HEK293 (cell line): ENCODE results near the gene CASP10.

Source experiments
- CTCF ChIA-PET: fragments of 350-600 bp; formaldehyde crosslinking; extraction: SDS; loops from one replicate; lab custom pipeline; 2021; ENCODE audit warnings: antibody characterized with exemption; lab: Yijun Ruan, JAX
- POLR2A ChIA-PET: fragments of 300-600 bp; formaldehyde crosslinking; extraction: SDS; loops from one replicate; lab custom pipeline; 2020; ENCODE audit warnings: antibody characterized with exemption, inconsistent platforms; lab: Yijun Ruan, JAX
- H3K27ac ChIP-seq: fragments of 200-500 bp; sonication (Bioruptor generic); 2 replicates; pipeline ENCODE4 v1.5.1; 2014; ENCODE audit warnings: low read depth, low read length, control low read depth, inconsistent platforms; ENCODE audit errors: extremely low read depth
- H3K36me3 ChIP-seq, 2 experiments: fragments of 200-500 bp in 1 of 2; sonication (Bioruptor generic) in 1 of 2; 1 replicate in 1 of 2; 2 replicates in 1 of 2; pipeline ENCODE4 v1.5.1; 2014 to 2017; ENCODE audit warnings: inconsistent platforms in 2 of 2, low read length in 2 of 2; ENCODE audit not compliant: control insufficient read depth in 2 of 2, insufficient read depth in 1 of 2
- H3K4me1 ChIP-seq: fragments of 200-500 bp; sonication (Bioruptor generic); 2 replicates; pipeline ENCODE4 v1.5.1; 2014; ENCODE audit warnings: mild to moderate bottlenecking, low read length, inconsistent platforms; ENCODE audit not compliant: control insufficient read depth, insufficient read depth
- H3K4me3 ChIP-seq: 2 replicates; pipeline ENCODE4 v1.5.1; 2011; ENCODE audit warnings: low read depth, mild to moderate bottlenecking, control low read depth, low read length, moderate library complexity
- H3K9me3 ChIP-seq: fragments of 200-500 bp; sonication (Bioruptor generic); 2 replicates; pipeline ENCODE4 v1.5.1; 2014; ENCODE audit warnings: low read depth, low read length, inconsistent platforms; ENCODE audit not compliant: control insufficient read depth, insufficient read depth
- HOXD13 ChIP-seq: sonication (generic); formaldehyde crosslinking; IDR thresholded peaks from 2 replicates; pipeline ENCODE4 v1.8.0; 2022; ENCODE audit warnings: missing genetic modification reagents, borderline replicate concordance
- OSR2 ChIP-seq: fragments of 450-650 bp; formaldehyde crosslinking; IDR thresholded peaks from 2 replicates; pipeline ENCODE4 v1.5.1; 2016; ENCODE audit warnings: missing biosample characterization, missing genetic modification characterization
- REPIN1 ChIP-seq: fragments of 450-650 bp; formaldehyde crosslinking; IDR thresholded peaks from 2 replicates; pipeline ENCODE4 v1.5.1; 2017; ENCODE audit warnings: missing biosample characterization, missing genetic modification characterization, low read depth
- SP3 ChIP-seq: fragments of 450-650 bp; formaldehyde crosslinking; IDR thresholded peaks from 2 replicates; pipeline ENCODE4 v1.5.1; 2016; ENCODE audit warnings: missing biosample characterization, missing genetic modification characterization
- TRIM28 ChIP-seq: IDR thresholded peaks from 2 replicates; pipeline ENCODE4 v1.6.1; 2011; ENCODE audit warnings: low read length, control low read depth, borderline replicate concordance
- ZFHX2 ChIP-seq: fragments of 450-650 bp; formaldehyde crosslinking; conservative IDR thresholded peaks from 2 replicates; pipeline ENCODE4 v1.5.1; 2016; ENCODE audit warnings: missing biosample characterization, missing genetic modification characterization
- ZNF133 ChIP-seq: fragments of 450-650 bp; formaldehyde crosslinking; IDR thresholded peaks from 2 replicates; pipeline ENCODE4 v1.5.1; 2016; ENCODE audit warnings: missing biosample characterization, missing genetic modification characterization
- ZNF248 ChIP-seq: fragments of 450-650 bp; formaldehyde crosslinking; IDR thresholded peaks from 2 replicates; pipeline ENCODE4 v1.5.1; 2017; ENCODE audit warnings: missing biosample characterization, missing genetic modification characterization
- ZNF501 ChIP-seq: fragments of 450-650 bp; formaldehyde crosslinking; IDR thresholded peaks from 2 replicates; pipeline ENCODE4 v1.5.1; 2016; ENCODE audit warnings: missing biosample characterization, missing genetic modification characterization
- ZNF555 ChIP-seq: fragments of 450-650 bp; formaldehyde crosslinking; conservative IDR thresholded peaks from 2 replicates; pipeline ENCODE4 v1.5.1; 2017; ENCODE audit warnings: missing biosample characterization, mild to moderate bottlenecking, missing genetic modification characterization, inconsistent platforms
- ZNF600 ChIP-seq: fragments of 450-650 bp; formaldehyde crosslinking; IDR thresholded peaks from 2 replicates; pipeline ENCODE4 v1.5.1; 2016; ENCODE audit warnings: missing biosample characterization, missing genetic modification characterization
- ZNF776 ChIP-seq: fragments of 450-650 bp; formaldehyde crosslinking; IDR thresholded peaks from 2 replicates; pipeline ENCODE4 v1.5.0; 2017; ENCODE audit warnings: missing biosample characterization, missing genetic modification characterization, borderline replicate concordance
- ZNF830 ChIP-seq: fragments of 450-650 bp; IDR thresholded peaks from 2 replicates; pipeline ENCODE4 v1.5.0; 2018; ENCODE audit warnings: missing biosample characterization, missing genetic modification characterization, low read depth, mild to moderate bottlenecking, moderate library complexity
- ZSCAN16 ChIP-seq: fragments of 450-650 bp; formaldehyde crosslinking; IDR thresholded peaks from 2 replicates; pipeline ENCODE4 v1.5.1; 2016; ENCODE audit warnings: missing biosample characterization, missing genetic modification characterization
- ZSCAN30 ChIP-seq: fragments of 450-650 bp; IDR thresholded peaks from 2 replicates; pipeline ENCODE4 v1.5.1; 2018; ENCODE audit warnings: missing biosample characterization, mild to moderate bottlenecking, missing genetic modification characterization, moderate library complexity
- TF ChIP-seq, protein P1 (sequence below): fragments of 450-650 bp; formaldehyde crosslinking; IDR thresholded peaks from 2 replicates; pipeline ENCODE4 v1.5.1; 2016; ENCODE audit warnings: missing biosample characterization, missing genetic modification characterization, low read depth
- TF ChIP-seq, protein P2 (sequence below): fragments of 450-650 bp; formaldehyde crosslinking; IDR thresholded peaks from 2 replicates; pipeline ENCODE4 v1.5.1; 2016; ENCODE audit warnings: missing biosample characterization, missing genetic modification characterization
- TF ChIP-seq, protein P3 (sequence below): fragments of 450-650 bp; formaldehyde crosslinking; IDR thresholded peaks from 2 replicates; pipeline ENCODE4 v1.5.0; 2017; ENCODE audit warnings: missing biosample characterization, missing genetic modification characterization, borderline replicate concordance
- TF ChIP-seq, protein P4 (sequence below): fragments of 450-650 bp; formaldehyde crosslinking; IDR thresholded peaks from 2 replicates; pipeline ENCODE4 v1.5.1; 2016; ENCODE audit warnings: missing biosample characterization, missing genetic modification characterization, borderline replicate concordance

Gene CASP10

DNA sequence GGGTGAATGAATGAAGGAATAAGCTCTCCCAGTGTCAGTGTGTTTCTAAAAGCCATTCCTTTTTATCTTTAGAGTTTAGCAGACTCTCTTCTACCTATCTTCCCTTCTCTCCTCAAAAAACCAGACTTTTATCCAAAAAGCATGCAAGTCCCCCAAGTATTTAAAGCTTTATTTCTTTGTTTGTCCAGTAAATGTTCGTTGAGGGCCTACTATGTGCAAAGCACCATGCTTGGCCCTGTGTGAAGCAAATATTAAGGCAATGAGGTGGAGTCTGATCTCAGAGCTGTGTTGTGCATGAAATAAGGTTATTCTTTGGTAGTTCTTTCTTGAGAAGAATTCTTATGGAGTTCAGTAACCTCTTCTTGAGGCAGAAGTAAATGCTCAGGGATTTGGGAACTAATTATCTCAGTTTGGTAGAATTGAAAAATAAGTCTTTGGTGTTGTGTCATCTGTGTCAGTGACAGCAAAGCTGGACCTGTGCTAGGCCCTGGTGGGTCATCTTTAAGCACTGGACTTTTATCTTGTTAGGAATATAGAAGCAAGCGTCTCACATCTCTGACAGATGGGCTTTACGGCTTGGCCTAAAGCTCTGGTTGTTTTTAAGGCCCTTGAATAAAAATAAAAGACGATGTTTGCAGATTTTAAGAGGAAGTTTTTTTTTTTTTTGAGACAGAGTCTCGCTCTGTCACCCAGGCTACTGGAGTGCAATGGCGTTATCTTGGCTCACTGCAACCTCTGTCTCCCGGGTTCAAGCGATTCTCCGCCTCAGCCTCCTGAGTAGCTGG is 28.1 kb upstream of the CASP10 start (continued):
- TF ChIP-seq, protein P1, sequence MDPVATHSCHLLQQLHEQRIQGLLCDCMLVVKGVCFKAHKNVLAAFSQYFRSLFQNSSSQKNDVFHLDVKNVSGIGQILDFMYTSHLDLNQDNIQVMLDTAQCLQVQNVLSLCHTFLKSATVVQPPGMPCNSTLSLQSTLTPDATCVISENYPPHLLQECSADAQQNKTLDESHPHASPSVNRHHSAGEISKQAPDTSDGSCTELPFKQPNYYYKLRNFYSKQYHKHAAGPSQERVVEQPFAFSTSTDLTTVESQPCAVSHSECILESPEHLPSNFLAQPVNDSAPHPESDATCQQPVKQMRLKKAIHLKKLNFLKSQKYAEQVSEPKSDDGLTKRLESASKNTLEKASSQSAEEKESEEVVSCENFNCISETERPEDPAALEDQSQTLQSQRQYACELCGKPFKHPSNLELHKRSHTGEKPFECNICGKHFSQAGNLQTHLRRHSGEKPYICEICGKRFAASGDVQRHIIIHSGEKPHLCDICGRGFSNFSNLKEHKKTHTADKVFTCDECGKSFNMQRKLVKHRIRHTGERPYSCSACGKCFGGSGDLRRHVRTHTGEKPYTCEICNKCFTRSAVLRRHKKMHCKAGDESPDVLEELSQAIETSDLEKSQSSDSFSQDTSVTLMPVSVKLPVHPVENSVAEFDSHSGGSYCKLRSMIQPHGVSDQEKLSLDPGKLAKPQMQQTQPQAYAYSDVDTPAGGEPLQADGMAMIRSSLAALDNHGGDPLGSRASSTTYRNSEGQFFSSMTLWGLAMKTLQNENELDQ (tag by site-specific recombination): no peak
- TF ChIP-seq ZNF600 (tag by site-specific recombination): no peak
- no peak for TF ChIP-seq TRIM28
- TF ChIP-seq ZSCAN16: no peak
- no peak for TF ChIP-seq ZNF830 (tag by site-specific recombination)
- TF ChIP-seq ZFHX2 (tag by site-specific recombination): no peak

DNA sequence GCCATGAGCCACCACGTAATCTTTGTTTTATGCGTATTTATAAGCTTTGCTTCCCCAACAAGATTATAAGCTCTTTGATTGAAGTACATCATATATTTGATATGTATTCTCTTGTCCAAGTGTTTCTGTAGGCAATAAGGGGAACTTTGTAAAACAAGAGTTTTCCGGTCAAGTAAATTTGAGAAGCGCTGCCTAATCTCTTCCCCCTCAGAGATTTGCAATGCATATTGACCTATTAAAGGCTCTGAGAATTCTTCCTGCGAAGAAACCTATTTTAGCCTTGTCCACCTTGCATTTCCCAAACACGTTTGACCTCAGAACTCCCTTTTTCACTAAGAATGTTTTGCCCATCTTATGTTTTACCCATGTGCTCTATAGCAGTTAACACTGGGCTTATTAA is 26.9 kb upstream of the CASP10 start:
- Histone ChIP-seq H3K9me3 (no peaks in the 10 kb centered on the region), H3K27ac (no peak overlapping the region), H3K36me3 (peaks cover 0 to 32% of the 10 kb centered on the region in 2 experiments; a peak in 2 of 3 replicates), H3K4me3 (no peak overlapping the region)
- CTCF ChIA-PET: interaction anchor here (1.1 to 1.3 kb wide), 2 partner anchors 38 to 255 kb away, joined by 3 read pairs; no protein-coding TSS in a partner anchor
- no peak for TF ChIP-seq OSR2
- no peak for TF ChIP-seq ZNF248
- TF ChIP-seq ZSCAN30 (tag by site-specific recombination): no peak
- no peak for TF ChIP-seq ZNF555 (tag by site-specific recombination)
- TF ChIP-seq, protein P2, sequence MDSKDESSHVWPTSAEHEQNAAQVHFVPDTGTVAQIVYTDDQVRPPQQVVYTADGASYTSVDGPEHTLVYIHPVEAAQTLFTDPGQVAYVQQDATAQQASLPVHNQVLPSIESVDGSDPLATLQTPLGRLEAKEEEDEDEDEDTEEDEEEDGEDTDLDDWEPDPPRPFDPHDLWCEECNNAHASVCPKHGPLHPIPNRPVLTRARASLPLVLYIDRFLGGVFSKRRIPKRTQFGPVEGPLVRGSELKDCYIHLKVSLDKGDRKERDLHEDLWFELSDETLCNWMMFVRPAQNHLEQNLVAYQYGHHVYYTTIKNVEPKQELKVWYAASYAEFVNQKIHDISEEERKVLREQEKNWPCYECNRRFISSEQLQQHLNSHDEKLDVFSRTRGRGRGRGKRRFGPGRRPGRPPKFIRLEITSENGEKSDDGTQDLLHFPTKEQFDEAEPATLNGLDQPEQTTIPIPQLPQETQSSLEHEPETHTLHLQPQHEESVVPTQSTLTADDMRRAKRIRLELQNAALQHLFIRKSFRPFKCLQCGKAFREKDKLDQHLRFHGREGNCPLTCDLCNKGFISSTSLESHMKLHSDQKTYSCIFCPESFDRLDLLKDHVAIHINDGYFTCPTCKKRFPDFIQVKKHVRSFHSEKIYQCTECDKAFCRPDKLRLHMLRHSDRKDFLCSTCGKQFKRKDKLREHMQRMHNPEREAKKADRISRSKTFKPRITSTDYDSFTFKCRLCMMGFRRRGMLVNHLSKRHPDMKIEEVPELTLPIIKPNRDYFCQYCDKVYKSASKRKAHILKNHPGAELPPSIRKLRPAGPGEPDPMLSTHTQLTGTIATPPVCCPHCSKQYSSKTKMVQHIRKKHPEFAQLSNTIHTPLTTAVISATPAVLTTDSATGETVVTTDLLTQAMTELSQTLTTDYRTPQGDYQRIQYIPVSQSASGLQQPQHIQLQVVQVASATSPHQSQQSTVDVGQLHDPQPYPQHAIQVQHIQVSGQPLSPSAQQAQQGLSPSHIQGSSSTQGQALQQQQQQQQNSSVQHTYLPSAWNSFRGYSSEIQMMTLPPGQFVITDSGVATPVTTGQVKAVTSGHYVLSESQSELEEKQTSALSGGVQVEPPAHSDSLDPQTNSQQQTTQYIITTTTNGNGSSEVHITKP (tag by site-specific recombination): no peak
- TF ChIP-seq, protein P3, sequence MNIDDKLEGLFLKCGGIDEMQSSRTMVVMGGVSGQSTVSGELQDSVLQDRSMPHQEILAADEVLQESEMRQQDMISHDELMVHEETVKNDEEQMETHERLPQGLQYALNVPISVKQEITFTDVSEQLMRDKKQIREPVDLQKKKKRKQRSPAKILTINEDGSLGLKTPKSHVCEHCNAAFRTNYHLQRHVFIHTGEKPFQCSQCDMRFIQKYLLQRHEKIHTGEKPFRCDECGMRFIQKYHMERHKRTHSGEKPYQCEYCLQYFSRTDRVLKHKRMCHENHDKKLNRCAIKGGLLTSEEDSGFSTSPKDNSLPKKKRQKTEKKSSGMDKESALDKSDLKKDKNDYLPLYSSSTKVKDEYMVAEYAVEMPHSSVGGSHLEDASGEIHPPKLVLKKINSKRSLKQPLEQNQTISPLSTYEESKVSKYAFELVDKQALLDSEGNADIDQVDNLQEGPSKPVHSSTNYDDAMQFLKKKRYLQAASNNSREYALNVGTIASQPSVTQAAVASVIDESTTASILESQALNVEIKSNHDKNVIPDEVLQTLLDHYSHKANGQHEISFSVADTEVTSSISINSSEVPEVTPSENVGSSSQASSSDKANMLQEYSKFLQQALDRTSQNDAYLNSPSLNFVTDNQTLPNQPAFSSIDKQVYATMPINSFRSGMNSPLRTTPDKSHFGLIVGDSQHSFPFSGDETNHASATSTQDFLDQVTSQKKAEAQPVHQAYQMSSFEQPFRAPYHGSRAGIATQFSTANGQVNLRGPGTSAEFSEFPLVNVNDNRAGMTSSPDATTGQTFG (tag by site-specific recombination): no peak
- no peak for TF ChIP-seq ZNF501
- TF ChIP-seq REPIN1 (tag by site-specific recombination): no peak
- TF ChIP-seq ZNF776 (tag by site-specific recombination): no peak
- no peak for TF ChIP-seq SP3 (tag by site-specific recombination)
- no peak for TF ChIP-seq HOXD13 (CRISPR knock-in tag)
- TF ChIP-seq, protein P4, sequence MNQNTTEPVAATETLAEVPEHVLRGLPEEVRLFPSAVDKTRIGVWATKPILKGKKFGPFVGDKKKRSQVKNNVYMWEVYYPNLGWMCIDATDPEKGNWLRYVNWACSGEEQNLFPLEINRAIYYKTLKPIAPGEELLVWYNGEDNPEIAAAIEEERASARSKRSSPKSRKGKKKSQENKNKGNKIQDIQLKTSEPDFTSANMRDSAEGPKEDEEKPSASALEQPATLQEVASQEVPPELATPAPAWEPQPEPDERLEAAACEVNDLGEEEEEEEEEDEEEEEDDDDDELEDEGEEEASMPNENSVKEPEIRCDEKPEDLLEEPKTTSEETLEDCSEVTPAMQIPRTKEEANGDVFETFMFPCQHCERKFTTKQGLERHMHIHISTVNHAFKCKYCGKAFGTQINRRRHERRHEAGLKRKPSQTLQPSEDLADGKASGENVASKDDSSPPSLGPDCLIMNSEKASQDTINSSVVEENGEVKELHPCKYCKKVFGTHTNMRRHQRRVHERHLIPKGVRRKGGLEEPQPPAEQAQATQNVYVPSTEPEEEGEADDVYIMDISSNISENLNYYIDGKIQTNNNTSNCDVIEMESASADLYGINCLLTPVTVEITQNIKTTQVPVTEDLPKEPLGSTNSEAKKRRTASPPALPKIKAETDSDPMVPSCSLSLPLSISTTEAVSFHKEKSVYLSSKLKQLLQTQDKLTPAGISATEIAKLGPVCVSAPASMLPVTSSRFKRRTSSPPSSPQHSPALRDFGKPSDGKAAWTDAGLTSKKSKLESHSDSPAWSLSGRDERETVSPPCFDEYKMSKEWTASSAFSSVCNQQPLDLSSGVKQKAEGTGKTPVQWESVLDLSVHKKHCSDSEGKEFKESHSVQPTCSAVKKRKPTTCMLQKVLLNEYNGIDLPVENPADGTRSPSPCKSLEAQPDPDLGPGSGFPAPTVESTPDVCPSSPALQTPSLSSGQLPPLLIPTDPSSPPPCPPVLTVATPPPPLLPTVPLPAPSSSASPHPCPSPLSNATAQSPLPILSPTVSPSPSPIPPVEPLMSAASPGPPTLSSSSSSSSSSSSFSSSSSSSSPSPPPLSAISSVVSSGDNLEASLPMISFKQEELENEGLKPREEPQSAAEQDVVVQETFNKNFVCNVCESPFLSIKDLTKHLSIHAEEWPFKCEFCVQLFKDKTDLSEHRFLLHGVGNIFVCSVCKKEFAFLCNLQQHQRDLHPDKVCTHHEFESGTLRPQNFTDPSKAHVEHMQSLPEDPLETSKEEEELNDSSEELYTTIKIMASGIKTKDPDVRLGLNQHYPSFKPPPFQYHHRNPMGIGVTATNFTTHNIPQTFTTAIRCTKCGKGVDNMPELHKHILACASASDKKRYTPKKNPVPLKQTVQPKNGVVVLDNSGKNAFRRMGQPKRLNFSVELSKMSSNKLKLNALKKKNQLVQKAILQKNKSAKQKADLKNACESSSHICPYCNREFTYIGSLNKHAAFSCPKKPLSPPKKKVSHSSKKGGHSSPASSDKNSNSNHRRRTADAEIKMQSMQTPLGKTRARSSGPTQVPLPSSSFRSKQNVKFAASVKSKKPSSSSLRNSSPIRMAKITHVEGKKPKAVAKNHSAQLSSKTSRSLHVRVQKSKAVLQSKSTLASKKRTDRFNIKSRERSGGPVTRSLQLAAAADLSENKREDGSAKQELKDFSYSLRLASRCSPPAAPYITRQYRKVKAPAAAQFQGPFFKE (tag by site-specific recombination): no peak
- TF ChIP-seq ZNF133 (tag by site-specific recombination): no peak
- TF ChIP-seq, all 188 proteins: peak for 0
- POLR2A ChIA-PET: interaction anchor here (1.7 kb wide), 1 partner anchor 11 kb away, joined by 6 read pairs; no protein-coding TSS in a partner anchor
- 0 out of 2 replicates have a peak, but pooled peaks cover 2% of the 10 kb centered on the region for H3K4me1 ChIP-seq
